ENCODE data around the gene PAQR5. TPM values are rescaled to one million over a fixed set of nuclear protein-coding genes. Genes with fewer than 3 reads are reported as not detected.

The PAQR5 gene
- total RNA-seq, 1 experiment from 2014 or later: 34.0 TPM

DNA sequence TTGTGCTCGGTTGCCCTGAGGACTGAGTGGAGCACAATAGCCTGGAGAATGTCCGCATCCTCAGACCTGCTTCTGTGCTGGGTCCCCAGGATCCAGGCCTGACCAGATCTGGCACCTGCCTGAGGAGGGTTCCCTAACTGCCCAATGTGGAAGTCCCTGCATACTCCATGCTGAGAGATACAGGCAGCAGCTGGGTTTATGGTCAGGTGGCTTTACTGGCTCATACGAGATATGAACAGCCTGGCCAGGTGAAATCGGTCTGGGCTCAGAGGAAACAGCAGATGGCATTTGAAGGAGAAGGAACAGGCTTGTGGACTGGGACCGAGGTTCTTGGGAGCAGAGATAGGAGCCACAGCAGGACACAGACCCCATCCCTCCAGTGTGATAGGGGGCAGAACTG is 97.3 kb downstream of the PAQR5 start:
- Histone ChIP-seq H3K27me3 (ENCODE audit: insufficient read depth, low read length) (no peaks in the 10 kb centered on the region), H3K9me3 (ENCODE audit: control insufficient read depth in 1 of 2, insufficient read depth in 1 of 2, low read depth in 1 of 2, low read length in 2 of 2) (no peaks in the 10 kb centered on the region), H2AFZ (ENCODE audit: low read depth, low read length, poor library complexity, severe bottlenecking) (no peak overlapping the region), H4K20me1 (ENCODE audit: insufficient read depth) (no peaks in the 10 kb centered on the region), H3K79me2 (ENCODE audit: insufficient read depth, low read length) (no peaks in the 10 kb centered on the region), H3K4me3 (replicated peaks in 1 of 2; ENCODE audit: low read depth in 1 of 2, low read length in 2 of 2) (no peak overlapping the region), H3K36me3 (ENCODE audit: control insufficient read depth in 1 of 2, insufficient read depth in 2 of 2, low read length in 2 of 2) (no peaks in the 10 kb centered on the region; a peak in 1 of 4 replicates), H3K4me2 (ENCODE audit: low read length) (no peak overlapping the region), H3K4me1 (ENCODE audit: control insufficient read depth in 1 of 2, insufficient read depth in 2 of 2, low read length in 2 of 2) (peaks cover 11 to 31% of the 10 kb centered on the region in 2 experiments), H3K27ac (ENCODE audit: low read depth, low read length) (no peak overlapping the region), H3K9ac (ENCODE audit: low read length) (no peak overlapping the region), H3K9me2 (ENCODE audit: insufficient read depth) (no peaks in the 10 kb centered on the region)
- TF ChIP-seq EZH2phosphoT487 (IDR thresholded peaks at IDR 0.05; ENCODE audit: borderline replicate concordance): no peak
- no peak for TF ChIP-seq POLR2AphosphoS5 (IDR thresholded peaks at IDR 0.05; ENCODE audit: low read depth, low read length)
- TF ChIP-seq SRF (IDR thresholded peaks at IDR 0.05; ENCODE audit: low read depth): no peak
- TF ChIP-seq SIN3A (IDR thresholded peaks at IDR 0.05; ENCODE audit: low read depth): no peak
- TF ChIP-seq EZH2 (IDR thresholded peaks at IDR 0.05): no peak
- TF ChIP-seq, protein P1, sequence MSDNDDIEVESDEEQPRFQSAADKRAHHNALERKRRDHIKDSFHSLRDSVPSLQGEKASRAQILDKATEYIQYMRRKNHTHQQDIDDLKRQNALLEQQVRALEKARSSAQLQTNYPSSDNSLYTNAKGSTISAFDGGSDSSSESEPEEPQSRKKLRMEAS (IDR thresholded peaks at IDR 0.05): no peak
- TF ChIP-seq CBX3 (IDR thresholded peaks at IDR 0.05; ENCODE audit: low read depth): no peak
- TF ChIP-seq RAD21 (IDR thresholded peaks at IDR 0.05; ENCODE audit: low read depth): no peak
- TF ChIP-seq CEBPB (IDR thresholded peaks at IDR 0.05; ENCODE audit: low read depth): no peak
- no peak for TF ChIP-seq EGR1 (IDR thresholded peaks at IDR 0.05; ENCODE audit: low read depth)
- TF ChIP-seq, protein P2, sequence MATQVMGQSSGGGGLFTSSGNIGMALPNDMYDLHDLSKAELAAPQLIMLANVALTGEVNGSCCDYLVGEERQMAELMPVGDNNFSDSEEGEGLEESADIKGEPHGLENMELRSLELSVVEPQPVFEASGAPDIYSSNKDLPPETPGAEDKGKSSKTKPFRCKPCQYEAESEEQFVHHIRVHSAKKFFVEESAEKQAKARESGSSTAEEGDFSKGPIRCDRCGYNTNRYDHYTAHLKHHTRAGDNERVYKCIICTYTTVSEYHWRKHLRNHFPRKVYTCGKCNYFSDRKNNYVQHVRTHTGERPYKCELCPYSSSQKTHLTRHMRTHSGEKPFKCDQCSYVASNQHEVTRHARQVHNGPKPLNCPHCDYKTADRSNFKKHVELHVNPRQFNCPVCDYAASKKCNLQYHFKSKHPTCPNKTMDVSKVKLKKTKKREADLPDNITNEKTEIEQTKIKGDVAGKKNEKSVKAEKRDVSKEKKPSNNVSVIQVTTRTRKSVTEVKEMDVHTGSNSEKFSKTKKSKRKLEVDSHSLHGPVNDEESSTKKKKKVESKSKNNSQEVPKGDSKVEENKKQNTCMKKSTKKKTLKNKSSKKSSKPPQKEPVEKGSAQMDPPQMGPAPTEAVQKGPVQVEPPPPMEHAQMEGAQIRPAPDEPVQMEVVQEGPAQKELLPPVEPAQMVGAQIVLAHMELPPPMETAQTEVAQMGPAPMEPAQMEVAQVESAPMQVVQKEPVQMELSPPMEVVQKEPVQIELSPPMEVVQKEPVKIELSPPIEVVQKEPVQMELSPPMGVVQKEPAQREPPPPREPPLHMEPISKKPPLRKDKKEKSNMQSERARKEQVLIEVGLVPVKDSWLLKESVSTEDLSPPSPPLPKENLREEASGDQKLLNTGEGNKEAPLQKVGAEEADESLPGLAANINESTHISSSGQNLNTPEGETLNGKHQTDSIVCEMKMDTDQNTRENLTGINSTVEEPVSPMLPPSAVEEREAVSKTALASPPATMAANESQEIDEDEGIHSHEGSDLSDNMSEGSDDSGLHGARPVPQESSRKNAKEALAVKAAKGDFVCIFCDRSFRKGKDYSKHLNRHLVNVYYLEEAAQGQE (IDR thresholded peaks at IDR 0.05; ENCODE audit: low read depth): no peak
- TF ChIP-seq, protein P3, sequence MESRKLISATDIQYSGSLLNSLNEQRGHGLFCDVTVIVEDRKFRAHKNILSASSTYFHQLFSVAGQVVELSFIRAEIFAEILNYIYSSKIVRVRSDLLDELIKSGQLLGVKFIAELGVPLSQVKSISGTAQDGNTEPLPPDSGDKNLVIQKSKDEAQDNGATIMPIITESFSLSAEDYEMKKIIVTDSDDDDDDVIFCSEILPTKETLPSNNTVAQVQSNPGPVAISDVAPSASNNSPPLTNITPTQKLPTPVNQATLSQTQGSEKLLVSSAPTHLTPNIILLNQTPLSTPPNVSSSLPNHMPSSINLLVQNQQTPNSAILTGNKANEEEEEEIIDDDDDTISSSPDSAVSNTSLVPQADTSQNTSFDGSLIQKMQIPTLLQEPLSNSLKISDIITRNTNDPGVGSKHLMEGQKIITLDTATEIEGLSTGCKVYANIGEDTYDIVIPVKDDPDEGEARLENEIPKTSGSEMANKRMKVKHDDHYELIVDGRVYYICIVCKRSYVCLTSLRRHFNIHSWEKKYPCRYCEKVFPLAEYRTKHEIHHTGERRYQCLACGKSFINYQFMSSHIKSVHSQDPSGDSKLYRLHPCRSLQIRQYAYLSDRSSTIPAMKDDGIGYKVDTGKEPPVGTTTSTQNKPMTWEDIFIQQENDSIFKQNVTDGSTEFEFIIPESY (IDR thresholded peaks at IDR 0.05; ENCODE audit: extremely low read depth, insufficient replicate concordance, low read length): no peak
- TF ChIP-seq YY1 (IDR thresholded peaks at IDR 0.05; ENCODE audit: extremely low read depth, insufficient replicate concordance, low read depth, low read length): no peak
- TF ChIP-seq ZNF274 (IDR thresholded peaks at IDR 0.05; ENCODE audit: low read depth, low read length): no peak
- TF ChIP-seq ZFX (IDR thresholded peaks at IDR 0.05): no peak
- TF ChIP-seq POLR2A (IDR thresholded peaks at IDR 0.05; ENCODE audit: borderline replicate concordance, extremely low read depth, insufficient read depth, insufficient read length): no peak
- no peak for TF ChIP-seq ELF1 (IDR thresholded peaks at IDR 0.05; ENCODE audit: borderline replicate concordance, low read depth)
- ChIA-PET POLR2A (no interaction called here), CTCF (no interaction called here), RAD21 (ENCODE audit: low non-redundant PET in 1 of 2, low total read pairs in 2 of 2, uncharacterized antibody in 2 of 2, unreplicated experiment in 2 of 2) (no interaction called here)
- intact Hi-C loops (cut with micrococcal nuclease): no loop called here
- DNase-seq (ENCODE audit: low read depth, low spot score): no peak
- BruUV-seq (replicated peaks): no TSS peak
- ATAC-seq: no peak

Measured in HCT116 (cell line).